ENCODE measurements around the gene BICRAL. TPM values are rescaled to one million over a fixed set of nuclear protein-coding genes. Genes with fewer than 3 reads are reported as not detected.
A peak's percentile ranks its signal among the peaks of the same experiment; 100 is the strongest.
"Not testable (repeated sequence)": the region's sequence is repeated elsewhere in the genome, so short reads cannot be mapped to it uniquely, and the experiment has no call there.

BICRAL gene
- total RNA-seq, 1 donor from 2014 or later, result 28.2 TPM

GRCh38 chr6:42764911-42765648 lies 16.8 kb upstream of the BICRAL start:
- DNase-seq, result no peak

- DNase-seq, result no peak
These were observed 15.6 kb upstream of the BICRAL start for GRCh38 chr6:42766163-42766670.

DNA sequence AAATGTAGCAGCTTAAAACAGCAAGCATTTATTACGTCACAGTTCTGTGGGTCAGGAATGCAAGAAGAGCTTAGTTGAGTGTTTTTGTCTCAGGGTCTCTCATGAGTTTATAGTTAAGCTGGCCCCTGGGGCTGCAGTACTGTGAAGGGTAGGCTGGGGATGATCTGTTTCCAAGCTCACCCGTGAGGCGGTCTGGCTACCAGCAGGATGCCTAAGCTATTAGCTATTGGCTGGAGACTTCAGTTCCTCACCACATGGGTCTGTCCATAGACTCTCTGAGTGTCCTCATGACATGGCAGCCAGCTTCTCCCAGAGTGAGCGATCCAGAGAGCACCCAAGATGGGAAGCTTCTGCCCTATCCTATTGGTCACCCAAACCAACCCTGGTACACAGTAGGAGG lies 12.8 kb upstream of the BICRAL start:
- no peak for DNase-seq

- DNase-seq, result no peak
These were observed 12.0 kb upstream of the BICRAL start for GRCh38 chr6:42769836-42770235.

- no peak for DNase-seq
These were observed 10.1 kb upstream of the BICRAL start for GRCh38 chr6:42771741-42772100.

- DNase-seq, result no peak
These were observed 7.7 kb upstream of the BICRAL start for GRCh38 chr6:42774201-42774600.

GRCh38 chr6:42774821-42775487 lies 6.9 kb upstream of the BICRAL start:
- not testable (repeated sequence) for DNase-seq

DNA sequence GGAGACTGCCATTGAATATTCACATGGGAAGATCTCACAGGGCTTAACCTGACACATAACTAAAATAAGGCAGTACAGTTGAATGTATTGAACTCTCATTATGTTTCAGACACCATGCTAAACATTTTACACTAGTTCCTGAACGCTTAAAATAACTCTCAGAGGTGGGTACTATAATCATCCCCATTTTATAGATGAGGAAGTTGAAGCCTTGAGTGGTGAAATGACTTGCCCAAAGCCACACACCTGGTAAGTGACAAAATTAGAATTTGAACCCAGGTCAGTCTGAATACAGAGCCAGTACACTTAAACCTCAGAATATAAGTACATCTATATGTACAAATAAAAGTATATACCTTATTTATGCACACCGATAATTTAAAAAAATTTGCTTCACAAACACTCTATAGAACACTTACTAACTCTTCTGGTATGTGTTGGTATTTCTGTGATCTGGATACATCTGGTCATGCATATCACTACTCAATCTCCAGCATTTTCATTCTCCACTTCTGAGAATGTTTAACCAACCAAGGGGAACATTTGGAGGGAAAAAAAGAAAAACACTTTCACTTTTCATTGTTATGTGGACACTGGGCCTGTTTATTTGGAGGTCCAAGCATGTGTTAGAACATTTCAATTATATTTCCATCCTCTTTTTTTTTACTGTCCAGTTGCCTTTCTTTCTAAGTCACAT lies 4.6 kb upstream of the BICRAL start:
- DNase-seq, result no peak

- DNase-seq, result no peak
These were observed 3.7 kb upstream of the BICRAL start for GRCh38 chr6:42778122-42778521.

DNA sequence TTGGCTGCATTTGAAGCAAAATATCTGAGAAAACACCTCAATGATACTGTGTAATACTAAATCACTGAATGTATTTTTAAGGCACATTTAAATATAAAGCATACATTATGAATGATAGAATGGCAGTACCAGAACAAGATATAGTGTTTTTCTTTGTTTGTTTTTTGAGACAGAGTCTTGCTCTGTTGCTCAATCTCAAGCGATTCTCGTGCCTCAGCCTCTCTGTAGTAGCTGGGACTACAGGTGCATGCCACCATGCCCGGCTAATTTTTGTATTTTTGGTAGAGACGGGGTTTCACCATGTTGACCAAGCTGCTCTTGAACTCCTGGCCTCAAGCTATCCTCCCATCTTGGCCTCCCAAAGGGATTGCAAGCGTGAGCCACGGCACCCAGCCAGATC lies 2.3 kb upstream of the BICRAL start:
- no peak for DNase-seq

DNA sequence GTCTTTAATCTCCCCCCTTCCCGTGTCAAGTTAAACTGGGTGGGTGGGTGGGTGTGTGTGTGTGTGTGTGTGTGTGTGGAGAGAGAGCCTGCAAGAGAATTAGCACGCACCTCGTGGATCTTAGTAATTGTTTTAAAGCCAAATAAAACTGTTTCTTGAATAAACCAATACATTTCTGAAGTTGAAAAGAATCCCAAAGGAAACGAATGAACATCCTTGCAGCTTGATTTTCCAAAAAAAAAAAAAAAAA lies 381 bp upstream of the BICRAL start:
- no peak for DNase-seq

DNA sequence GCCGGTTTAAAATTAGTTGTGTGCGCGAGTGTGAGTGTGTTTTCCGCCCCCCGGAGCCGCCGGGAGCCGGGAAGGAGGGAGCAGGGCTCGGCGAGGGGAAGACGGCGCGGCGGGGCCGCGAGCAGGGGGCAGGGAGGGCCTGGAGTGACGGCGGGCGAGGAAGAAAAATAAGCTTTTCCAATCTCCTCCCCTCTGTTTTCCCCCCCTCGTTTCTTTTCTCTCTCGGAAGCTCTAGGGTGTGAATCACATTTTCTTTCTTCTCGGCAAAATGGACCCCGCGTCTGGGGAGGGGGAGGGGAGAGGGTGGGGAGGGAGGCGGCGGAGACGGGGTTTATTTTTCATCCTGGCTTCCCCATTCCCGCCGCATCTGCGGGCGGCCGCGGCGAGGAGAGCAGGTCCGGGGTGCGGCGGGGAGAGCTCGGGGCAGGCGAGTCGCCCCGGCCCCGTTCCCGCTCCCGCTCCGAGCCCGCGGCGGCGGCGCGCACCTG lies 881 bp downstream of the BICRAL start:
- DNase-seq, result peak; percentile 85

- peak; percentile 58 for DNase-seq
These were observed 1.5 kb downstream of the BICRAL start for GRCh38 chr6:42783177-42783875.

DNA sequence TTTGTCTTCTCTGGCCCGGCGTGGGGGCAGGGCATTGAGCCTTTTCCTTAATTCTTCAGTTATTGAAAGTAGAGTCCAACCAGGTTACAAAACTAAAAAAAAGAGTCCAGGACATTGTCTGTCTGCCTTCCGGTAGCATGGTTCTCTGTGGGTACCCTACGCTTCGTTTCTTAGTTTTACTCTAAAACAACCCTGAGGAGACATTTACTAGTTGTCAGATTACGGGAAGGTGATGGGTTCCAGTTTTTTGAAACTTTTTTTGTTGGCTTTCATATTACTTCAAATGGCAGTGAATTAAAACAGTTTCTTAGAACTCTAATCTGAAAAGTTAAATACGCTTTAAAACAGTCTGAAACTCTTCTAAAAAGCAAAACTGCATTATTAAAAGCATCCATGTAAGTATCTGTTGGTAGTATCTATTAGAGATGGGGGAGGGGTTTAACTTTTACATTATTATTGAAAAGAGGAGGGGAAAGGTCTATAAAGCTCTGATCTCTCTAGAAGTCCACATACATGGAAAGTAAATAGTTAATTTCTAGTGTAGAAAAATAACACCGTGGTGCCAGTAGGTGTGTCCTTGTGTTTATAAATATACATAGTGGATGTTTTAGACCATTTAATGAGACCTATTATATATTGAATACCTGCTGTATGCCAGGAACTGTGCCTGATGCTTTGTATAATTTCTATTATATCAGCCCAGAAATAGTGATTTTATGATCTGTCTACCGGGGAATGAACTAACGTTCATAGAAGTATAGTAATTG lies 2.2 kb downstream of the BICRAL start:
- no peak for DNase-seq

- DNase-seq, result no peak
These were observed 3.1 kb downstream of the BICRAL start for GRCh38 chr6:42784717-42785498.

- DNase-seq, result no peak
These were observed 4.7 kb downstream of the BICRAL start for GRCh38 chr6:42786525-42786985.

GRCh38 chr6:42787063-42787472 lies 5.2 kb downstream of the BICRAL start:
- no peak for DNase-seq

DNA sequence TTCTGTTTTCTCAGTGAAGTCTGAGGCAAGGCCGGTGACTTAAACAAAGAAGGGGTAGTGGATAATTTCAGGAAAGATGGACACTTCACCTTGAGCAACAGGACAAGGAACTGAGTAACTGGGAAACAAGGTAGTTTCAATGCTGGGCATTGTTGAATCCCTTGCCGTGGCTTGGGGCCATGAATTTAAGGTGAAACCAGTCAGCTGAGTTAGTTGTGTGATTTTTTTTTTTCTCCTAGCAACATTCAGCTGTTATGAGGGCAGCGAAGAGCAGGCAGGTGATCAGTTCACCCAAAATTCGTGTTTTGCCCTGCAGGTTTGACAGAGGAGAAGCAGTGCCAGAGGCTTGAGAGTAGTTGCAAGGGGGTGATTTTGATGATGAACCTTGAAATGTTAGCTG lies 6.8 kb downstream of the BICRAL start:
- no peak for DNase-seq

- no peak for DNase-seq
These were observed 8.8 kb downstream of the BICRAL start for GRCh38 chr6:42790549-42791181.

GRCh38 chr6:42791706-42792320 lies 10.0 kb downstream of the BICRAL start:
- no peak for DNase-seq

Data from occipital lobe (tissue), 2 donors.